ENCODE data around the gene ARID1B. TPM values are rescaled to one million over a fixed set of nuclear protein-coding genes. Genes with fewer than 3 reads are reported as not detected.

Gene ARID1B
- total and polyA plus RNA-seq, 7 donors, result 8.4 to 115 (median 69.6) TPM

GRCh38 chr6:156851454-156851921, 74.3 kb downstream of the ARID1B start:
- Histone ChIP-seq H3K36me3 (no peaks in the 10 kb centered on the region), H3K27ac (peak overlapping the region in 1 of 4 donors; percentile 29), H3K9me3 (no peaks in the 10 kb centered on the region), H3K27me3 (no peaks in the 10 kb centered on the region), H3K4me1 (peaks cover 0 to 79% (median 69%) of the 10 kb centered on the region in 4 donors), H3K4me3 (no peak overlapping the region)
- 64 to 85% methylated on average over 3 of the region's 3 CpGs for WGBS, 2 donors
- TF ChIP-seq CTCF (IDR thresholded peaks at IDR 0.05) (no peak), POLR2A (IDR thresholded peaks at IDR 0.05) (no peak), POLR2AphosphoS5 (IDR thresholded peaks at IDR 0.05) (no peak), EP300 (IDR thresholded peaks at IDR 0.05) (no peak)
- intact Hi-C loops (cut with DNase I), result no loop called here
- DNase-seq, result no peak

- H3K9me3 ChIP-seq, result no peaks in the 10 kb centered on the region
- no peaks in the 10 kb centered on the region for H3K36me3 ChIP-seq
- intact Hi-C loops (cut with DNase I), result no loop called here
- no peak overlapping the region for H3K4me3 ChIP-seq
- 72 to 88% methylated on average over 9 of the region's 9 CpGs for WGBS, 2 donors
- peaks cover 0 to 73% (median 63%) of the 10 kb centered on the region in 4 donors for H3K4me1 ChIP-seq
- H3K27ac ChIP-seq, result no peak overlapping the region
- DNase-seq, result no peak
- no peaks in the 10 kb centered on the region for H3K27me3 ChIP-seq
- TF ChIP-seq CTCF (IDR thresholded peaks at IDR 0.05) (no peak), EP300 (IDR thresholded peaks at IDR 0.05) (no peak), POLR2AphosphoS5 (IDR thresholded peaks at IDR 0.05) (no peak), POLR2A (IDR thresholded peaks at IDR 0.05) (no peak)
Measured at GRCh38 chr6:156852147-156852857, 75.1 kb downstream of the ARID1B start.

GRCh38 chr6:156852858-156853216, 75.7 kb downstream of the ARID1B start:
- intact Hi-C loops (cut with DNase I), result no loop called here
- 92 to 97% methylated on average over 1 of the region's 1 CpG for WGBS, 2 donors
- TF ChIP-seq CTCF (IDR thresholded peaks at IDR 0.05) (no peak), POLR2AphosphoS5 (IDR thresholded peaks at IDR 0.05) (no peak), POLR2A (IDR thresholded peaks at IDR 0.05) (no peak), EP300 (IDR thresholded peaks at IDR 0.05) (no peak)

GRCh38 chr6:156853733-156854132, 76.6 kb downstream of the ARID1B start:
- Histone ChIP-seq H3K4me1 (peaks cover 0 to 68% (median 52%) of the 10 kb centered on the region in 4 donors), H3K4me3 (no peak overlapping the region), H3K27me3 (no peaks in the 10 kb centered on the region), H3K36me3 (no peaks in the 10 kb centered on the region), H3K9me3 (no peaks in the 10 kb centered on the region), H3K27ac (no peak overlapping the region)
- intact Hi-C loops (cut with DNase I), result no loop called here
- no peak for TF ChIP-seq POLR2A (IDR thresholded peaks at IDR 0.05)
- no peak for TF ChIP-seq POLR2AphosphoS5 (IDR thresholded peaks at IDR 0.05)
- TF ChIP-seq EP300 (IDR thresholded peaks at IDR 0.05), result no peak
- TF ChIP-seq CTCF (IDR thresholded peaks at IDR 0.05), result no peak
- DNase-seq, result no peak
- 87 to 91% methylated on average over 5 of the region's 5 CpGs for WGBS, 2 donors

More at GRCh38 chr6:156852858-156853216, 75.7 kb downstream of the ARID1B start:
- H3K4me1 ChIP-seq, result peaks cover 0 to 73% (median 61%) of the 10 kb centered on the region in 4 donors
- no peaks in the 10 kb centered on the region for H3K27me3 ChIP-seq
- no peaks in the 10 kb centered on the region for H3K36me3 ChIP-seq
- H3K4me3 ChIP-seq, result no peak overlapping the region
- H3K9me3 ChIP-seq, result no peaks in the 10 kb centered on the region
- H3K27ac ChIP-seq, result no peak overlapping the region
- no peak for DNase-seq
